Kidney (tissue), 14 donors: ENCODE data around the gene FFAR4. TPM values are rescaled to one million over a fixed set of nuclear protein-coding genes. Genes with fewer than 3 reads are reported as not detected.

Experiments
- DNase-seq, 5 donors: peaks; one replicate each; pipeline ENCODE4 v3.0.0-alpha.2; 2013 to 2020
- FAIRE-seq: peaks from 2 replicates; lab custom pipeline; 2012; peaks lifted over from hg19 to GRCh38; lab: Jason Lieb, UNC
- H3K27ac ChIP-seq, 2 donors: one replicate each; pipeline ENCODE4 v1.7.0; 2013; ENCODE audit warnings: low read depth in 2 of 2, low read length in 2 of 2, inconsistent platforms in 1 of 2
- H3K27me3 ChIP-seq: one replicate; pipeline ENCODE4 v1.7.1; 2013; ENCODE audit warnings: low read length, inconsistent platforms; ENCODE audit not compliant: control insufficient read depth, insufficient read depth
- H3K36me3 ChIP-seq, 3 donors: one replicate each; pipeline versions ENCODE4 v1.7.0 to v1.7.1; 2013; ENCODE audit warnings: low read length in 3 of 3, control low read depth in 1 of 3, inconsistent platforms in 1 of 3; ENCODE audit not compliant: insufficient read depth in 3 of 3, control insufficient read depth in 2 of 3
- H3K4me1 ChIP-seq, 3 donors: one replicate each; pipeline versions ENCODE4 v1.7.0 to v1.7.1; 2013; ENCODE audit warnings: low read length in 3 of 3, inconsistent platforms in 1 of 3, low read depth in 1 of 3; ENCODE audit not compliant: control insufficient read depth in 2 of 3, insufficient read depth in 2 of 3
- H3K4me3 ChIP-seq, 3 donors: one replicate each; pipeline versions ENCODE4 v1.7.0 to v1.8.1; 2013; ENCODE audit warnings: low read length in 3 of 3, control low read depth in 1 of 3, inconsistent platforms in 1 of 3
- H3K9ac ChIP-seq, 3 donors: one replicate each; pipeline versions ENCODE4 v1.7.0 to v1.7.1; 2013; ENCODE audit warnings: low read length in 3 of 3, control low read depth in 1 of 3, inconsistent platforms in 1 of 3
- H3K9me3 ChIP-seq, 3 donors: one replicate each; pipeline versions ENCODE4 v1.7.0 to v1.7.1; 2013; ENCODE audit warnings: low read length in 3 of 3, control low read depth in 1 of 3, inconsistent platforms in 1 of 3; ENCODE audit not compliant: control insufficient read depth in 2 of 3, insufficient read depth in 1 of 3
- intact Hi-C: fragments of 100-400 bp; cut with DNase I; formaldehyde crosslinking; loops from one replicate; pipeline ENCODE4 v1.11.1; 2022
- polyA plus RNA-seq: library from polyadenylated mRNA; stranded (reverse); fragments of 350-450 nt; fragmentation: Illumina TruSeq; extraction: RNeasy Lipid Tissue Mini Kit (QIAGEN cat#74804); gene quantifications from one replicate; pipeline ENCODE4 v1.2.3, GENCODE V29; 2014; ENCODE audit warnings: low read depth, low replicate concordance; ENCODE audit not compliant: insufficient read depth
- total RNA-seq: library from RNA; stranded (reverse); fragmentation: NEBNext Ultra II Directional; extraction: Animal tissue kit (Norgen Biotek cat#: 25700); gene quantifications from one replicate; pipeline ENCODE4 v1.2.1, GENCODE V29; 2021
- TF ChIP-seq, protein P1 (sequence below): IDR thresholded peaks from 3 replicates; pipeline ENCODE4 v1.5.1; 2012; ENCODE audit warnings: mild to moderate bottlenecking, moderate library complexity, borderline replicate concordance; ENCODE audit not compliant: insufficient read depth; ENCODE audit errors: extremely low read depth
- donor health status: control.
- donor health status: control.
- donor health status: control.
- donor health status: control.
- donor health status: control.
- donor health status: DM: yes; HTN: yes; CAD: no.
- donor health status: Normal renal cell carcinoma (clear cell type).

Gene FFAR4
- total and polyA plus RNA-seq, 2 donors from 2014 or later = 0.11 to 1.0 TPM

GRCh38 chr10:93548376-93549071 is 17.9 kb upstream of the FFAR4 start:
- FAIRE-seq (no peak), DNase-seq (no peak)
- Histone ChIP-seq H3K36me3 (no peaks in the 10 kb centered on the region), H3K4me1 (no peaks in the 10 kb centered on the region), H3K27me3 (no peaks in the 10 kb centered on the region), H3K4me3 (no peak overlapping the region), H3K27ac (no peak overlapping the region), H3K9ac (no peak overlapping the region), H3K9me3 (no peaks in the 10 kb centered on the region)
- intact Hi-C loops = no loop called here
- TF ChIP-seq, protein P1, sequence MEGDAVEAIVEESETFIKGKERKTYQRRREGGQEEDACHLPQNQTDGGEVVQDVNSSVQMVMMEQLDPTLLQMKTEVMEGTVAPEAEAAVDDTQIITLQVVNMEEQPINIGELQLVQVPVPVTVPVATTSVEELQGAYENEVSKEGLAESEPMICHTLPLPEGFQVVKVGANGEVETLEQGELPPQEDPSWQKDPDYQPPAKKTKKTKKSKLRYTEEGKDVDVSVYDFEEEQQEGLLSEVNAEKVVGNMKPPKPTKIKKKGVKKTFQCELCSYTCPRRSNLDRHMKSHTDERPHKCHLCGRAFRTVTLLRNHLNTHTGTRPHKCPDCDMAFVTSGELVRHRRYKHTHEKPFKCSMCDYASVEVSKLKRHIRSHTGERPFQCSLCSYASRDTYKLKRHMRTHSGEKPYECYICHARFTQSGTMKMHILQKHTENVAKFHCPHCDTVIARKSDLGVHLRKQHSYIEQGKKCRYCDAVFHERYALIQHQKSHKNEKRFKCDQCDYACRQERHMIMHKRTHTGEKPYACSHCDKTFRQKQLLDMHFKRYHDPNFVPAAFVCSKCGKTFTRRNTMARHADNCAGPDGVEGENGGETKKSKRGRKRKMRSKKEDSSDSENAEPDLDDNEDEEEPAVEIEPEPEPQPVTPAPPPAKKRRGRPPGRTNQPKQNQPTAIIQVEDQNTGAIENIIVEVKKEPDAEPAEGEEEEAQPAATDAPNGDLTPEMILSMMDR = no peak

DNA sequence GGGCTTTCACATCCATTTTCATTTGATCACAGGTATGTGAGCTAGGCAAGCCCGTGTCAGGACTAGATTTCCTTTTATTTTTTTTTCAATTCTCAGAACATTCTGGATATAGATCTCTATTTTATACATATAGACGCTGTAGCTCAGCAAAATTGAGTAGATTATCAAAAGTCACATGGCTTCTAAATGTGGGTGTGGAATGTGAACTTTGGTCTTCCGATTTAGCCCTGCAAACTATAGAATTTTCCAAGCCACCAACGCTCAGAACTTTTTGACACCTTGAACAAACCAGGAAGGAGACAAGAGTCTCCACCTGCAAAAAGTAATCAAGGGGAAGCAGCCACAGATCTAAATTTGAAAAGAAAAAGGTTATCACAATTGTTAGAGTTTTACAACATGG is 15.9 kb upstream of the FFAR4 start:
- Histone ChIP-seq H3K4me3 (no peak overlapping the region), H3K9me3 (no peaks in the 10 kb centered on the region), H3K27ac (no peak overlapping the region), H3K4me1 (no peaks in the 10 kb centered on the region), H3K27me3 (no peaks in the 10 kb centered on the region), H3K36me3 (no peaks in the 10 kb centered on the region), H3K9ac (no peak overlapping the region)
- no peak for DNase-seq
- intact Hi-C loops = no loop called here
- no peak for FAIRE-seq
- TF ChIP-seq, protein P1 = no peak

DNA sequence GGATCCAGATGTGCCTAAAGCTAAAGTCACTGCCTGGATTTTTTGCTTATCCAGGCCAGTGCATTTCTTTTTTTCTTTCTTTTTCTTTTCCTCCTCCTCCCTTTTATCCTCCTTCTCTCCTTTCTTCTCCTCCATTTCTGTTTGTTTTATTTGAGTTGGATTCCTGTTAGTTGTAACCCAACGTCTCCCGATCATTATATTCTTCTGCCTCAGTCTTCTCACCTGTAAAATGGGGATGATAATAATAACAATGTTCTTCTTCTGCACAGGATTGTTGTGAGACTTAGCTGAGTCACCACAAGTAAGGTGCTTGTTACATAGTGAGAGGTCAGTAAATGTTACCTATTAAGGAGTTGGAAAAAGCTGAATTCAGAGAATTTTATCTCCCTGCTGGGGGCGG is 13.7 kb upstream of the FFAR4 start:
- Histone ChIP-seq H3K4me3 (no peak overlapping the region), H3K36me3 (no peaks in the 10 kb centered on the region), H3K4me1 (no peaks in the 10 kb centered on the region), H3K9me3 (no peaks in the 10 kb centered on the region), H3K9ac (no peak overlapping the region), H3K27ac (no peak overlapping the region), H3K27me3 (no peaks in the 10 kb centered on the region)
- intact Hi-C loops = no loop called here
- FAIRE-seq (no peak), DNase-seq (no peak)
- TF ChIP-seq, protein P1 = no peak
